AG04450 (cell line): Measurements from ENCODE around the gene MYO1E. TPM values are rescaled to one million over a fixed set of nuclear protein-coding genes. Genes with fewer than 3 reads are reported as not detected.

Source experiments
- CTCF ChIA-PET: fragments of 300-600, 350-600 bp; formaldehyde crosslinking; extraction: SDS; loops from one replicate; lab custom pipeline; 2022; ENCODE audit warnings: antibody characterized with exemption, inconsistent platforms; lab: Charles Lee
- POLR2A ChIA-PET: fragments of 350-600 bp; formaldehyde crosslinking; extraction: SDS; loops from one replicate; lab custom pipeline; 2021; ENCODE audit warnings: antibody characterized with exemption, inconsistent platforms; lab: Yijun Ruan, JAX
- DNase-seq: peaks from one replicate; pipeline ENCODE4 v3.0.0-alpha.2; 2011; ENCODE audit warnings: low read depth, low spot score
- H3K27ac ChIP-seq: one replicate; pipeline ENCODE4 v1.5.1; 2012; ENCODE audit warnings: low read depth, low read length, control low read depth
- H3K27me3 ChIP-seq: one replicate; pipeline ENCODE4 v1.6.0; 2012; ENCODE audit warnings: low read length; ENCODE audit not compliant: control insufficient read depth, insufficient read depth
- H3K4me3 ChIP-seq: 2 replicates; pipeline ENCODE4 v1.5.1; 2011; ENCODE audit warnings: mild to moderate bottlenecking, low read depth, low read length, control low read depth
- H3K9me3 ChIP-seq: 2 replicates; pipeline ENCODE4 v1.5.1; 2012; ENCODE audit warnings: low read length; ENCODE audit not compliant: control insufficient read depth, insufficient read depth
- CTCF ChIP-seq: IDR thresholded peaks from 2 replicates; pipeline ENCODE4 v1.5.1; 2011; ENCODE audit warnings: low read depth, low read length, control low read depth, inconsistent platforms
- polyA plus RNA-seq: library from polyadenylated mRNA; depleted of rRNA; stranded (reverse); fragments of >200 nt; gene quantifications from 2 replicates; pipeline ENCODE4 v1.2.3, GENCODE V29; 2011

The MYO1E gene
- polyA plus RNA-seq, 1 experiment = 49.1 TPM

GRCh38 chr15:59335207-59335786 lies 37.4 kb downstream of the MYO1E start:
- no peak for TF ChIP-seq CTCF
- DNase-seq = no peak
- Histone ChIP-seq H3K9me3 (no peaks in the 10 kb centered on the region), H3K27ac (no peak overlapping the region), H3K4me3 (no peak overlapping the region), H3K27me3 (no peaks in the 10 kb centered on the region)
- CTCF ChIA-PET = interaction anchor here (0.7 kb wide), 2 partner anchors 37 to 40 kb away, joined by 3 read pairs; no protein-coding TSS in a partner anchor
- POLR2A ChIA-PET = no interaction called here

GRCh38 chr15:59334076-59334415 lies 38.6 kb downstream of the MYO1E start:
- POLR2A ChIA-PET = interaction anchor here (1.4 kb wide), 1 partner anchor 15 kb away, joined by 4 read pairs; no protein-coding TSS in a partner anchor
- no peak for TF ChIP-seq CTCF
- Histone ChIP-seq H3K27me3 (no peaks in the 10 kb centered on the region), H3K9me3 (no peaks in the 10 kb centered on the region), H3K27ac (no peak overlapping the region), H3K4me3 (no peak overlapping the region)
- CTCF ChIA-PET = interaction anchor here (1.1 kb wide), 1 partner anchor 87 kb away, joined by 3 read pairs; no protein-coding TSS in a partner anchor
- DNase-seq = no peak

- CTCF ChIA-PET = interaction anchor here (1.1 kb wide), 1 partner anchor 86 kb away, joined by 3 read pairs; no protein-coding TSS in a partner anchor
- Histone ChIP-seq H3K27me3 (no peaks in the 10 kb centered on the region), H3K9me3 (no peaks in the 10 kb centered on the region), H3K4me3 (no peak overlapping the region), H3K27ac (no peak overlapping the region)
- no peak for DNase-seq
- POLR2A ChIA-PET = interaction anchor here (0.6 to 1.4 kb wide), 2 partner anchors 15 to 383 kb away, joined by 4 to 7 read pairs; no protein-coding TSS in a partner anchor
- no peak for TF ChIP-seq CTCF
Measured at GRCh38 chr15:59333401-59334075, 39.1 kb downstream of the MYO1E start.

- ChIA-PET POLR2A (no interaction called here), CTCF (no interaction called here)
- Histone ChIP-seq H3K27ac (no peak overlapping the region), H3K9me3 (no peaks in the 10 kb centered on the region), H3K27me3 (no peaks in the 10 kb centered on the region), H3K4me3 (no peak overlapping the region)
- no peak for DNase-seq
- TF ChIP-seq CTCF = no peak
Measured at GRCh38 chr15:59332009-59332408, 40.7 kb downstream of the MYO1E start.

GRCh38 chr15:59330649-59331048 lies 42.0 kb downstream of the MYO1E start:
- no peaks in the 10 kb centered on the region for H3K27me3 ChIP-seq
- no peak overlapping the region for H3K27ac ChIP-seq
- CTCF ChIA-PET = no interaction called here
- DNase-seq = no peak
- H3K4me3 ChIP-seq = no peak overlapping the region
- POLR2A ChIA-PET = no interaction called here
- no peak for TF ChIP-seq CTCF
- no peaks in the 10 kb centered on the region for H3K9me3 ChIP-seq
